Measurements from ENCODE around the gene ANKRD11.

The ANKRD11 gene

GRCh38 chr16:89241187-89242007 is 249.0 kb downstream of the ANKRD11 start:
- Histone ChIP-seq H2AFZ (ENCODE audit: low read length) (peak overlapping the region; percentile 92), H2AK5ac (ENCODE audit: low read depth, low read length) (no peak overlapping the region), H2BK12ac (ENCODE audit: low read length) (no peak overlapping the region), H3K18ac (ENCODE audit: low read length) (peak overlapping the region; percentile 69), H4K91ac (ENCODE audit: low read depth, low read length, poor library complexity) (no peak overlapping the region), H3K36me3 (replicated peaks in 1 of 2; ENCODE audit: control insufficient read depth in 2 of 2, insufficient read depth in 2 of 2, low read length in 2 of 2) (peaks cover 0 to 2% of the 10 kb centered on the region in 2 donors), H3K4me2 (ENCODE audit: insufficient read depth, low read length, poor library complexity, severe bottlenecking) (peak overlapping the region; percentile 71), H3K9ac (ENCODE audit: low read depth, low read length, poor library complexity) (peak overlapping the region; percentile 96), H3K79me1 (ENCODE audit: low read depth, low read length) (peaks cover 2% of the 10 kb centered on the region), H3K27ac (replicated peaks; ENCODE audit: low read length) (peak overlapping the region; percentile 83), H3K14ac (ENCODE audit: low read length) (no peak overlapping the region), H3K23ac (ENCODE audit: low read depth, low read length, poor library complexity) (peak overlapping the region; percentile 99), H2BK5ac (ENCODE audit: low read length) (peak overlapping the region; percentile 62), H3K4ac (ENCODE audit: low read length) (no peak overlapping the region), H3K4me1 (ENCODE audit: control insufficient read depth in 2 of 2, insufficient read depth in 1 of 2, low read depth in 1 of 2, low read length in 2 of 2) (peaks cover 0 to 3% of the 10 kb centered on the region in 2 donors), H4K8ac (ENCODE audit: low read depth, low read length) (no peak overlapping the region), H2BK120ac (ENCODE audit: low read depth, low read length) (peak overlapping the region; percentile 76), H3K4me3 (ENCODE audit: low read length in 2 of 2) (peak overlapping the region; percentile 96 to 99), H2BK15ac (ENCODE audit: low read length) (no peak overlapping the region), H3K9me3 (replicated peaks in 1 of 2; ENCODE audit: control insufficient read depth in 2 of 2, insufficient read depth in 1 of 2, low read depth in 1 of 2, low read length in 2 of 2) (peaks cover 0 to 2% of the 10 kb centered on the region in 2 donors), H3K27me3 (ENCODE audit: control insufficient read depth in 3 of 3, insufficient read depth in 3 of 3, low read depth in 1 of 3, low read length in 3 of 3) (no peaks in the 10 kb centered on the region)
- DNase-seq (ENCODE audit: low spot score): peak; percentile 79
- no CpG with 5 or more reads among the region's 39 CpGs for WGBS, 2 donors (ENCODE audit: extremely low coverage in 2 of 2, insufficient read length in 2 of 2, insufficient replicate concordance in 1 of 2)

- Histone ChIP-seq H3K4ac (ENCODE audit: low read length) (no peak overlapping the region), H3K4me2 (ENCODE audit: insufficient read depth, low read length, poor library complexity, severe bottlenecking) (no peak overlapping the region), H3K27ac (replicated peaks; ENCODE audit: low read length) (no peak overlapping the region), H3K14ac (ENCODE audit: low read length) (no peak overlapping the region), H2BK12ac (ENCODE audit: low read length) (no peak overlapping the region), H3K9ac (ENCODE audit: low read depth, low read length, poor library complexity) (no peak overlapping the region), H3K9me3 (replicated peaks in 1 of 2; ENCODE audit: control insufficient read depth in 2 of 2, insufficient read depth in 1 of 2, low read depth in 1 of 2, low read length in 2 of 2) (peaks cover 0 to 12% of the 10 kb centered on the region in 2 donors), H3K4me1 (ENCODE audit: control insufficient read depth in 2 of 2, insufficient read depth in 1 of 2, low read depth in 1 of 2, low read length in 2 of 2) (peaks cover 0 to 3% of the 10 kb centered on the region in 2 donors), H2BK15ac (ENCODE audit: low read length) (no peak overlapping the region), H3K27me3 (ENCODE audit: control insufficient read depth in 3 of 3, insufficient read depth in 3 of 3, low read depth in 1 of 3, low read length in 3 of 3) (no peaks in the 10 kb centered on the region), H2BK5ac (ENCODE audit: low read length) (no peak overlapping the region), H3K36me3 (replicated peaks in 1 of 2; ENCODE audit: control insufficient read depth in 2 of 2, insufficient read depth in 2 of 2, low read length in 2 of 2) (peaks cover 17 to 31% of the 10 kb centered on the region in 2 donors), H2AK5ac (ENCODE audit: low read depth, low read length) (no peak overlapping the region), H3K79me1 (ENCODE audit: low read depth, low read length) (peaks cover 4% of the 10 kb centered on the region), H4K8ac (ENCODE audit: low read depth, low read length) (no peak overlapping the region), H2BK120ac (ENCODE audit: low read depth, low read length) (no peak overlapping the region), H2AFZ (ENCODE audit: low read length) (no peak overlapping the region), H3K18ac (ENCODE audit: low read length) (no peak overlapping the region), H3K23ac (ENCODE audit: low read depth, low read length, poor library complexity) (no peak overlapping the region), H4K91ac (ENCODE audit: low read depth, low read length, poor library complexity) (no peak overlapping the region), H3K4me3 (ENCODE audit: low read length in 2 of 2) (no peak overlapping the region)
- no CpG with 5 or more reads among the region's 3 CpGs for WGBS, 2 donors (ENCODE audit: extremely low coverage in 2 of 2, insufficient read length in 2 of 2, insufficient replicate concordance in 1 of 2)
- DNase-seq (ENCODE audit: low spot score): no peak
These were observed 252.6 kb downstream of the ANKRD11 start for GRCh38 chr16:89237733-89238132.

- Histone ChIP-seq H3K4me2 (ENCODE audit: insufficient read depth, low read length, poor library complexity, severe bottlenecking) (no peak overlapping the region), H3K36me3 (replicated peaks in 1 of 2; ENCODE audit: control insufficient read depth in 2 of 2, insufficient read depth in 2 of 2, low read length in 2 of 2) (peaks cover 44 to 68% of the 10 kb centered on the region in 2 donors), H3K23ac (ENCODE audit: low read depth, low read length, poor library complexity) (no peak overlapping the region), H2BK15ac (ENCODE audit: low read length) (no peak overlapping the region), H4K91ac (ENCODE audit: low read depth, low read length, poor library complexity) (no peak overlapping the region), H2AK5ac (ENCODE audit: low read depth, low read length) (no peak overlapping the region), H3K9ac (ENCODE audit: low read depth, low read length, poor library complexity) (peak overlapping the region; percentile 60), H2BK5ac (ENCODE audit: low read length) (no peak overlapping the region), H3K79me1 (ENCODE audit: low read depth, low read length) (peaks cover 7% of the 10 kb centered on the region), H3K4me1 (ENCODE audit: control insufficient read depth in 2 of 2, insufficient read depth in 1 of 2, low read depth in 1 of 2, low read length in 2 of 2) (no peaks in the 10 kb centered on the region), H2BK12ac (ENCODE audit: low read length) (no peak overlapping the region), H2BK120ac (ENCODE audit: low read depth, low read length) (no peak overlapping the region), H3K14ac (ENCODE audit: low read length) (no peak overlapping the region), H2AFZ (ENCODE audit: low read length) (no peak overlapping the region), H3K4me3 (ENCODE audit: low read length in 2 of 2) (no peak overlapping the region), H3K27me3 (ENCODE audit: control insufficient read depth in 3 of 3, insufficient read depth in 3 of 3, low read depth in 1 of 3, low read length in 3 of 3) (no peaks in the 10 kb centered on the region), H3K4ac (ENCODE audit: low read length) (no peak overlapping the region), H3K27ac (replicated peaks; ENCODE audit: low read length) (no peak overlapping the region), H3K9me3 (replicated peaks in 1 of 2; ENCODE audit: control insufficient read depth in 2 of 2, insufficient read depth in 1 of 2, low read depth in 1 of 2, low read length in 2 of 2) (peaks cover 0 to 26% of the 10 kb centered on the region in 2 donors), H4K8ac (ENCODE audit: low read depth, low read length) (no peak overlapping the region), H3K18ac (ENCODE audit: low read length) (no peak overlapping the region)
- DNase-seq (ENCODE audit: low spot score): no peak
- no CpG with 5 or more reads among the region's 16 CpGs for WGBS, 2 donors (ENCODE audit: extremely low coverage in 2 of 2, insufficient read length in 2 of 2, insufficient replicate concordance in 1 of 2)
These were observed 256.5 kb downstream of the ANKRD11 start for GRCh38 chr16:89233678-89234490.

- Histone ChIP-seq H2BK5ac (ENCODE audit: low read length) (no peak overlapping the region), H3K36me3 (replicated peaks in 1 of 2; ENCODE audit: control insufficient read depth in 2 of 2, insufficient read depth in 2 of 2, low read length in 2 of 2) (peaks cover 59 to 86% of the 10 kb centered on the region in 2 donors), H3K9ac (ENCODE audit: low read depth, low read length, poor library complexity) (no peak overlapping the region), H3K23ac (ENCODE audit: low read depth, low read length, poor library complexity) (no peak overlapping the region), H3K4me2 (ENCODE audit: insufficient read depth, low read length, poor library complexity, severe bottlenecking) (no peak overlapping the region), H3K9me3 (replicated peaks in 1 of 2; ENCODE audit: control insufficient read depth in 2 of 2, insufficient read depth in 1 of 2, low read depth in 1 of 2, low read length in 2 of 2) (peaks cover 10 to 39% of the 10 kb centered on the region in 2 donors), H3K27ac (replicated peaks; ENCODE audit: low read length) (no peak overlapping the region), H2AFZ (ENCODE audit: low read length) (no peak overlapping the region), H3K18ac (ENCODE audit: low read length) (no peak overlapping the region), H2BK15ac (ENCODE audit: low read length) (no peak overlapping the region), H3K4me1 (ENCODE audit: control insufficient read depth in 2 of 2, insufficient read depth in 1 of 2, low read depth in 1 of 2, low read length in 2 of 2) (no peaks in the 10 kb centered on the region), H3K27me3 (ENCODE audit: control insufficient read depth in 3 of 3, insufficient read depth in 3 of 3, low read depth in 1 of 3, low read length in 3 of 3) (no peaks in the 10 kb centered on the region), H3K14ac (ENCODE audit: low read length) (no peak overlapping the region), H4K8ac (ENCODE audit: low read depth, low read length) (no peak overlapping the region), H2BK12ac (ENCODE audit: low read length) (no peak overlapping the region), H4K91ac (ENCODE audit: low read depth, low read length, poor library complexity) (no peak overlapping the region), H3K79me1 (ENCODE audit: low read depth, low read length) (peaks cover 7% of the 10 kb centered on the region), H2AK5ac (ENCODE audit: low read depth, low read length) (no peak overlapping the region), H2BK120ac (ENCODE audit: low read depth, low read length) (no peak overlapping the region), H3K4ac (ENCODE audit: low read length) (no peak overlapping the region), H3K4me3 (ENCODE audit: low read length in 2 of 2) (no peak overlapping the region)
- no CpG with 5 or more reads among the region's 2 CpGs for WGBS, 2 donors (ENCODE audit: extremely low coverage in 2 of 2, insufficient read length in 2 of 2, insufficient replicate concordance in 1 of 2)
- DNase-seq (ENCODE audit: low spot score): no peak
These were observed 258.3 kb downstream of the ANKRD11 start for GRCh38 chr16:89232107-89232506.
